HG03280 (cell line): Measurements from ENCODE around the gene LPP.
A peak's percentile ranks its signal among the peaks of the same experiment; 100 is the strongest.

Experiments used
- ATAC-seq: cut with Tn5 transposase; IDR thresholded peaks from one replicate; pipeline ENCODE4 v1.9.1; 2021; ENCODE audit warnings: mild to moderate bottlenecking, moderate library complexity; ENCODE audit not compliant: unreplicated experiment

Gene LPP

GRCh38 chr3:188352196-188352927 is 198.4 kb downstream of the LPP start:
- ATAC-seq, result no peak

GRCh38 chr3:188353426-188353825 is 199.5 kb downstream of the LPP start:
- ATAC-seq, result no peak

DNA sequence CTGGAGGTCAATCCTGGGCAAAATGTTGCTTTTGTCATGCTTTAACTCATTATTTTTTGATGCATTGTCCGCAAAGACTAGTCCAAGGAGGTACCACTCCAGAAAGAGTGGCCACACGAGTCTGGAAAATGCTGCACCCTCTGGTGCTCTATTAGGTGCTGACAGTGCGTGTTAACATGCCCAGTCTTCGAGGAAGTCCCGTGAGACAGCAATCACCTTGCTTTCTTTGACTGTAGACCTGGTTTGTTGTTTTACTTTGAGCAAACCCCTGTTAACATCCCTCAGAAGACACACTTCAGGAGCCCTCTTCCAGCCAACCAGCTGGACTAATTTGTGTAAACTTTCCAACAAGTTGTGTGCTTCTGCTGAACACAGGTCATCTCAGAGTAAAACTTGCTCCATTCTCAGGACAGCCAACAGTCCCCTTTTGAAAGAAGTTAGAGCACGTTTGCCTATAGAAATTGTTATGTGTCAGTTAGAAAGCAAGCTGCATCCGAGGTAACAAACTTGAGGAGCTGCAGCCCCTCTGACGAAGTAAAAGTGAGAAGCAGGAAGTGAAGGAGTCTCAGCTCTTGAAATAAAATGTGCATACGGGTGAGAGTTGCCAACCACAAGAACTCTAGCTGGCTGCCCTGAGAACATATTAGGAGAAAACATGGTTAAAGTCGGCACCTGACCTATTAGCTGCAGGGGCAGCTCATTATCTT is 205.0 kb downstream of the LPP start:
- no peak for ATAC-seq

DNA sequence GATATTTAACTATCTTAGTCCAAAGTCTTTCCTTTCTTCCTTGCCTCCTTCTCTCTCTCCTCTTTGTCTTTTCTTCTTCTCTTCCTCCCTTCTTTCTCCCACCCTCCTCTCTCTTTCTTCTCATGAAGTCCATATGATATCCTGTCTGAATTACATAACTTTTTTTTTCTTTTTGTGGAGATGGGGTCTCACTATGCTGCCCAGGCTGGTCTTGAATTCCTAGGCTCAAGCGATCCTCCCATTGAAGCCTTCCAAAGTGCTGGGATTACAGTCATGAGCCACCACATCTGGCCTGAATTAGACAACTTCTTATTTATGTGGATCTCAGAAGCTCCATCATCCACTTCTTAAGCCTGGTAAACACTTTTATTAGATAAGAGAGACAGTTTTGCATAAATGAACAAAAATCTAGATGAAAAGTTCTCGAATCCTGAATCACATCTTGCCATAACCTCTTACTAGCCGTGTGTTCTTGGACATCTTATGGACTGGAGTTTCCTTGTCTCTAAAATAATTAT is 206.5 kb downstream of the LPP start:
- ATAC-seq, result no peak

- no peak for ATAC-seq
Measured at GRCh38 chr3:188361888-188362287, 207.9 kb downstream of the LPP start.

GRCh38 chr3:188362405-188362831 is 208.5 kb downstream of the LPP start:
- no peak for ATAC-seq

- ATAC-seq, result no peak
Measured at GRCh38 chr3:188365184-188365583, 211.2 kb downstream of the LPP start.

DNA sequence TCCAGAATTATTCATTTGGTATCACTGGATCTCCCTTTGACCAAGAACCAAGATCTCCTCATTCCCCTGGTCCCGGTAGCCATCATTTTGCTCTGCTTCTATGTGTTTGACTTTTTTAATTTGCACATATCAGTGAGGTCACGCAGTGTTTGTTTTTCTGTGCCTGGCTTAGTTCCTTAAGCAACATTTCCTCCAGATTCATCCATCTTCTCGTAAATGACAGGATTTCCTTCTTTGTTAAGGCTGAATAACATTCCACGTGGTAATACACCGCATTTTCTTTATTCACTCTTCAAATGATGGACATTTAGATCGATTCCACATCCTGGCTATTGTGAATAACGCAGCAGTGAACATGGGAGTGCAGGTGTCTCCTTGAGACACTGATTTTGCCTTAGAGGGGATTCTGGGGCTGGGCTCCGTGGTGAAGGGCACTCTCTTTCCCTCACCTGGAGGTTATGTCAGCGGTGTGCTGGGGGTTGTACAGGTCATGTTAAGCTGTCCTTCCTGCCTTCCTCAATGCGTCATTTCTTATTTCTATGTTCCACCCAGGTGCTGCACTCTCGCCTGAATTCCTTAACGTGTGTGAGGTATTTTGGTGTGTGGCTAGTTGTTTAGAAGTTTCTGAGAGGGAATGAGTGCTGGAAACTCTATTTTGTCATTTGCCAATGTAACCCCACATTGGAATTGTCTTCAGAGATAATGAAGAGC is 212.2 kb downstream of the LPP start:
- no peak for ATAC-seq

DNA sequence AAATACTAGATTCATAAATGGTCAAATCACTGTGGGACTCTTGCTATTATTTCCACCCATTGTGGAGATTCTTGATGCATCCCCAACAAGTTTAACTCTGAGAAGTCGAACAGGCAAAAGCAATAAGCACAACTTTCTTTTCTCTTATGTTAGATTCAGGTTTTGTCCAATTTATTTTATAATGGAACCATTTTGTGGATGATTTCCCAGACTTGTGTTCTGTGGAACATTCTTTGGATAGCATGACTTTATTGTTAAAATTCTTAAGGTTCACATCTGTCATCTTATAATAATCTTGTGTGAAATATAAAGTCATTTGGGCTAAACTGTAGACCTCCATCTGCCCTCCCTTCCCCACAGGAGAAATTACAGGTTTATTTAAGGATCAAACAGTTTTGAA is 213.7 kb downstream of the LPP start:
- no peak for ATAC-seq

- ATAC-seq, result no peak
Measured at GRCh38 chr3:188369526-188369925, 215.6 kb downstream of the LPP start.

GRCh38 chr3:188370081-188370830 is 216.3 kb downstream of the LPP start:
- no peak for ATAC-seq

DNA sequence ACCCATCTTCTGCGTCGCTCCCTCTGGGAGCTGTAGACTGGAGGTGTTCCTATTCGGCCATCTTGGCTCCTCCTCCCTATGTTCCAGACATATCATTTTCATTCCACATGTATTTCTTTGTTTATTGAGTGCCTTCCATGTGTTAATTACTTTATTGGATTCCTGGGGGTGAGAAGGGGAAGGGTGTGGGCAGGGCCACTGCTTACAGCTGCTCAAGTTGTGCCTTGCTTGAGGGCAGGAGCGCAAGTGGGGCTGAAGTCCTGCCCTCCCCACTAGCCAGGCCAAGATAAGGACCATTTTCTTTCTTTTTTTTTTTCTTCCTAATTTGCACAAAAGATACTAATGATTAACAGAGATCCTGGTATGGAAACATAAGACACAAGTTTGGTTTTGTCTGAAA is 224.8 kb downstream of the LPP start:
- no peak for ATAC-seq

DNA sequence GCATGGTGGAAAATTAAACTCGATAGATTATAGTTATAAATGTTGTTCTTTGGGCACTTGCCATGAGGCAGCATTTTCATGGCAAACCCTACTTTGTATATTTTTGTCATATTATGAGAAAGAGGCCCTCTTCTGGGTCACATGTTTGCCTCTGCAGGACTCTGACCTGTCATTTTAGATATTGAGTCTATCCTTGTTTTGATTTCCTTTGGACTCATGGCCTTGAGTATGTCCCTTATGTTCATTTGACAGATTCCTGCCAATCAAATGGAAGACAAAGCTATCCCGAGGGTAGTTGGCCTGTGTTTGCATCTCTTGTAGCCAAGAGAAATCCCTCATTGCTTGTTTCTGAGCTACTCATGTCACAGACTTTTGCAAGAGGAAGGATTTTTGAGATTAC is 226.3 kb downstream of the LPP start:
- ATAC-seq, result no peak

GRCh38 chr3:188380722-188381121 is 226.8 kb downstream of the LPP start:
- ATAC-seq, result no peak

DNA sequence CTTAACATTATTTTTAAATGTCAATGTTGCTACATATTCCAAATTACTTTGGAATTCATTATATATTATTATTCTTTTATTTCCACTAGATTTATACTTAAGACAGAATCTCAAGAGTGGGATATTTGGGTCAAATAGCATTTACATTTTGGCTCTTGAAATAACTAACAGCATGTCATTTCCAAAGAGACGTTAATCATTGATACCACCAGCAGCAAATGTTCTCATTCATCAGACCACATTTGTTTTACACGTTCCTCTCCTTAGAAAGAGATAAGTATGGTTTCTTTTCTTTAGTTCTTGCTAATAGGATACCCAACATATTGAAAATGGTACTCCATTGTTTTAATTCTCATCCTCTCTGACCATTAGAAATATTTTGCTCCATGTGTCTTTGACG is 229.8 kb downstream of the LPP start:
- no peak for ATAC-seq

DNA sequence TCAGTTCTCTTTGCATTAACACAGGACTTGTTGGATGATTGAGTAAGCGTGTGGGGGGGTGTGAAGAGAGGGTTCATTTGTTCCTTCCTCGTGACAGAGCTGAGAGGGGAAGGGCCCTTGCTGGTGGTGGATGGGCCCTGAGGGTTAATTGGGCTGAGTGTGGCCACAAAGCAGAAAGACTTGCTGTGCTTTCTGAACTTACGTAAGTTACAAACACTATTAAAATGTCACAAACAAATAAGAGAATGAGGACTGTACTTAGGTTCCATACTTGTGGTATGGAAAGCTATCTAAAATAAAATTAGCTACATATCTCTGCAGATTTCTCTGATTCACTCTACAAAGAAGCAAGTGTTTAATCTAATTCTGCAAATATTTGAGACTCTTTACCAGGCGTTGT is 231.3 kb downstream of the LPP start:
- ATAC-seq, result no peak

DNA sequence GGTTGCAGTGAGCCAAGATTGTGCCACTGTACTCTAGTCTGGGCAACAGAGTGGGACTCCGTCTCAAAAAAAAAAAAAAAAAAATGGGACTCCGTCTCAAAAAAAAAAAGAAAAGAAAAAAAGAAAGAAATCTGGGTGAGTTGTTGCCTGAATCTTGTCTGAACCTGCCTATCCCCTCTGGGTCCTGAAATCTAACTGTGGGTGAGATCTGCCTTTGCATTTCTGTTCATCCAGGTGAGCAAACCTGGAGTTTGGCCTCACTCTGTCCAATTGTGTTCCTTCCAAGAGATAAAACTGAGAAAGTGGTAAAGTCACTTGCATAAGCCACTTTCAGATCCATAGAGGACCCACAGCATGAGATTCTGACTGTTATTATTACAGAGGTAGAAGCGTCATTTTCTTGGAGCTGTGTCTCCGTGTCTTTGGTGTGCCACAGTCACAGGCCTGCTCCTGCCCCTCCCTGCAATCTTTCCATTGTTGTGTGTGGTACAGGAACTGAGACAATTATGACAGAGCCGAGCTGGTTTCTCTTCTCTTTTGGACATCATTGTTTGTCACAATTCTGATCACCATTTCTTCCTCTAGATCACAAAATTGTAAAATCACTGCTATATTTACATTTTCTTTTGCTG is 235.9 kb downstream of the LPP start:
- ATAC-seq, result peak; percentile 96

- peak; percentile 23 for ATAC-seq
Measured at GRCh38 chr3:188390343-188390718, 236.4 kb downstream of the LPP start.

DNA sequence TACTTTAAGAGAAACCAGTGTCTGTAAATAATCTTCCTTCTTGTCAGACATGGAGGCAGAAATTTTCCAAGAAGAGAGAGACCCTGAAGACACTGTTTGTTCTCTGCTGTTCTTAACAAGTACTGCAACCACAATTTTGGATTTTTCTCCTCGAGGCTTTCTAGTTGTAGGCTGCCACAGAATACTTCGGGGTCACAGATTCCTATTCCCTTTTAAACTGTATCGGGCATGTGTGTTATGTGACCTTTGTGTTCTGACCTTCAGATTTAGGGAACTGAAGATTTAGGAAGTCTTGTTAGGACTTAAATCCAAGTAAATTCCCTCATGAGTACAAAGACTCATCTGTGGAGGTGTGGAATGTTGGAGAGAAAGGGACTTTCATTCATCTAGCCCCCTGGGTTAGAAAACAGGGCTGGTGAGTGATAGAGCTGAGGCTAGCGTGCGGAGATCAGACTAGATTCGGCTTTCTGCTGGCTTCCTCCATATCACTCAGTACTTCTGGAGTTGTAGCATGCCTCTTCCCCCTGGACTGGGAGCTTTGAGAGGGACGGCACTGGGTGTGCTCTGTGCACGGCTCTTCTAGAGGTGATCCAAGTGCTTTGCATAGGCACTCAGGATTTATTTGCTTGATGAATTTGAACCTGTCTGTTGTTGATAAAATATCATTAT is 237.0 kb downstream of the LPP start:
- no peak for ATAC-seq

- ATAC-seq, result no peak
Measured at GRCh38 chr3:188391592-188391991, 237.6 kb downstream of the LPP start.
